ENCODE data around the gene MPPED1.

MPPED1 gene

GRCh38 chr22:43497956-43498855, 86.4 kb downstream of the MPPED1 start:
- no peak for DNase-seq (ENCODE audit: low spot score)
- no peak for TF ChIP-seq CTCF (conservative IDR thresholded peaks at IDR 0.05; ENCODE audit: low read depth)
- no peak overlapping the region for H3K27ac ChIP-seq
- ChIA-PET POLR2A (ENCODE audit: low non-redundant PET) (no interaction called here), CTCF (no interaction called here)

GRCh38 chr22:43498856-43499253, 87.0 kb downstream of the MPPED1 start:
- ChIA-PET POLR2A (ENCODE audit: low non-redundant PET) (no interaction called here), CTCF (no interaction called here)
- DNase-seq (ENCODE audit: low spot score), result no peak
- H3K27ac ChIP-seq, result no peak overlapping the region
- TF ChIP-seq CTCF (conservative IDR thresholded peaks at IDR 0.05; ENCODE audit: low read depth), result no peak

GRCh38 chr22:43500792-43501785, 89.3 kb downstream of the MPPED1 start:
- CTCF ChIA-PET, result interaction anchor here (0.6 kb wide), 1 partner anchor 1355 kb away, joined by 10 read pairs; no protein-coding TSS in a partner anchor
- H3K27ac ChIP-seq, result no peak overlapping the region
- POLR2A ChIA-PET (ENCODE audit: low non-redundant PET), result no interaction called here

GRCh38 chr22:43501878-43502277, 90.1 kb downstream of the MPPED1 start:
- DNase-seq (ENCODE audit: low spot score), result no peak
- ChIA-PET CTCF (no interaction called here), POLR2A (ENCODE audit: low non-redundant PET) (no interaction called here)
- H3K27ac ChIP-seq, result no peak overlapping the region
- no peak for TF ChIP-seq CTCF (conservative IDR thresholded peaks at IDR 0.05; ENCODE audit: low read depth)

More at GRCh38 chr22:43500792-43501785, 89.3 kb downstream of the MPPED1 start:
- DNase-seq (ENCODE audit: low spot score), result no peak
- TF ChIP-seq CTCF (conservative IDR thresholded peaks at IDR 0.05; ENCODE audit: low read depth), result no peak

GRCh38 chr22:43502306-43502874, 90.6 kb downstream of the MPPED1 start:
- DNase-seq (ENCODE audit: low spot score), result no peak
- TF ChIP-seq CTCF (conservative IDR thresholded peaks at IDR 0.05; ENCODE audit: low read depth), result no peak
- no peak overlapping the region for H3K27ac ChIP-seq
- POLR2A ChIA-PET (ENCODE audit: low non-redundant PET), result no interaction called here
- CTCF ChIA-PET, result no interaction called here

- CTCF ChIA-PET, result no interaction called here
- H3K27ac ChIP-seq, result no peak overlapping the region
Observed at GRCh38 chr22:43504068-43504467, 92.3 kb downstream of the MPPED1 start.

More at GRCh38 chr22:43504068-43504467, 92.3 kb downstream of the MPPED1 start:
- POLR2A ChIA-PET (ENCODE audit: low non-redundant PET), result no interaction called here
- no peak for TF ChIP-seq CTCF (conservative IDR thresholded peaks at IDR 0.05; ENCODE audit: low read depth)
- DNase-seq (ENCODE audit: low spot score), result no peak
